ENCODE measurements around the gene LRRK1. TPM values are rescaled to one million over a fixed set of nuclear protein-coding genes. Genes with fewer than 3 reads are reported as not detected.

LRRK1 gene
- total RNA-seq, 1 donor from 2014 or later, result 4.8 TPM

DNA sequence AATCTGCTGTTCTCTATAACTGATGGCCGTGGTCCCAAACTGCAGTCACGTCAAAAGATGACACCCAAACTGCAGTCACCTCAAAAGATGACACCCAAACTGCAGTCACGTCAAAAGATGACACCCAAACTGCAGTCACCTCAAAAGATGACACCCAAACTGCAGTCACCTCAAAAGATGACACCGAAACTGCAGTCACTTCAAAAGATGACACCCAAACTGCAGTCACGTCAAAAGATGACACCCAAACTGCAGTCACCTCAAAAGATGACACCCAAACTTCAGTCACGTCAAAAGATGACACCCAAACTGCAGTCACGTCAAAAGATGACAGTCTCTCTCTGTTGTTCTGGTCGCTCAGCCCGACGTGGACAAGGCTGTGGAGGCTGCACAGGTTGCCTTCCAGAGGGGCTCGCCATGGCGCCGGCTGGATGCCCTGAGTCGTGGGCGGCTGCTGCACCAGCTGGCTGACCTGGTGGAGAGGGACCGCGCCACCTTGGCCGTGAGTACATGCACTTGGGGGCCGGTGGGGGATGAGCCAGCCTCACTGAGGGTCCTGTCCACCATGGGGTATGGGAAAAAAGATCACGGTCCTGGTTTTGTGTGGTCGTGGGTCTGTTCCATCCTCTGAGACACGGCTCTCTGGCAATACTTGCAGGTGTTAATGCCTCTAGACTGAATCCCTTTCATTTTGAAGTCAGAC, 31.8 kb upstream of the LRRK1 start:
- Mint-ChIP-seq H3K4me3 (ENCODE audit: unreplicated experiment) (no peak overlapping the region), H3K36me3 (ENCODE audit: low read depth, unreplicated experiment) (no peaks in the 10 kb centered on the region), H3K4me1 (ENCODE audit: unreplicated experiment) (peaks cover 4% of the 10 kb centered on the region), H3K27ac (ENCODE audit: unreplicated experiment) (no peak overlapping the region), H3K9me3 (ENCODE audit: unreplicated experiment) (no peaks in the 10 kb centered on the region), H3K27me3 (ENCODE audit: unreplicated experiment) (peaks cover 2% of the 10 kb centered on the region)
- no peak for DNase-seq (ENCODE audit: low spot score)
- no peak for TF ChIP-seq CTCF (IDR thresholded peaks at IDR 0.05; ENCODE audit: unreplicated experiment)

DNA sequence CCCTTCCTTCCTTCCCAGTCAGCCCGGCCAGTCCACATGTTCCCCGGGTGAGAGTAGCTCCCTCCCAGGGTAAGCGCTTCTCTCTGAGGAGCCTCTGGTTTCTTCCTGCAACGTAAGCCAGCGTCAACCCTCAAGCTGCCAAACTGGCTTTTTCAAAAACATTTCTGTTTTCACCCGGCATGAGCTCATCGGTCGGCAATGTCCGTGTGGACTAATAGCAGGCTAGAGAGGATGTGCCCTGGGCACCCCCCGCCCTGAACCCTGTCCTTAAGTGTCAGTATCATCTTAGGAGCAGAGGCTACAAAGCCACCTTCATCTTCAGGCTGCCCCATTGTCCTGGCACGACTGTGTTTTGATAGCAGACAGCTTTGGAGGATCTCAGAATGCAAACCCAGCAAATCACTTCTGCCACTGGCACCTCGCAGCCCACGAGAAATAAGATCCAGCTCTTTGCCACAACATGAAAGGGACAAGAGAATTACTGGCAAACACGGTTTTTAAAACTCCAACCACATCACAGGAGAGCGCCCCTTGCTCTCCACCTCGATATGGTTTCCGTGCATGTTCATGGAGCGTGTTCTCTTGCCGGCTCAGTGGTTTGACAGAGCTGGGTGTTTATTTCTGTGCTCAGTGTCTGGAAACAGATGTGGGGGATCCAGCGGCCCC, 29.6 kb upstream of the LRRK1 start:
- no peak overlapping the region for H3K27ac Mint-ChIP-seq (ENCODE audit: unreplicated experiment)
- H3K9me3 Mint-ChIP-seq (ENCODE audit: unreplicated experiment), result no peaks in the 10 kb centered on the region
- H3K4me3 Mint-ChIP-seq (ENCODE audit: unreplicated experiment), result no peak overlapping the region
- no peak for DNase-seq (ENCODE audit: low spot score)
- peaks cover 4% of the 10 kb centered on the region for H3K4me1 Mint-ChIP-seq (ENCODE audit: unreplicated experiment)
- H3K27me3 Mint-ChIP-seq (ENCODE audit: unreplicated experiment), result peaks cover 2% of the 10 kb centered on the region
- TF ChIP-seq CTCF (IDR thresholded peaks at IDR 0.05; ENCODE audit: unreplicated experiment), result no peak
- peaks cover 10% of the 10 kb centered on the region for H3K36me3 Mint-ChIP-seq (ENCODE audit: low read depth, unreplicated experiment)

DNA sequence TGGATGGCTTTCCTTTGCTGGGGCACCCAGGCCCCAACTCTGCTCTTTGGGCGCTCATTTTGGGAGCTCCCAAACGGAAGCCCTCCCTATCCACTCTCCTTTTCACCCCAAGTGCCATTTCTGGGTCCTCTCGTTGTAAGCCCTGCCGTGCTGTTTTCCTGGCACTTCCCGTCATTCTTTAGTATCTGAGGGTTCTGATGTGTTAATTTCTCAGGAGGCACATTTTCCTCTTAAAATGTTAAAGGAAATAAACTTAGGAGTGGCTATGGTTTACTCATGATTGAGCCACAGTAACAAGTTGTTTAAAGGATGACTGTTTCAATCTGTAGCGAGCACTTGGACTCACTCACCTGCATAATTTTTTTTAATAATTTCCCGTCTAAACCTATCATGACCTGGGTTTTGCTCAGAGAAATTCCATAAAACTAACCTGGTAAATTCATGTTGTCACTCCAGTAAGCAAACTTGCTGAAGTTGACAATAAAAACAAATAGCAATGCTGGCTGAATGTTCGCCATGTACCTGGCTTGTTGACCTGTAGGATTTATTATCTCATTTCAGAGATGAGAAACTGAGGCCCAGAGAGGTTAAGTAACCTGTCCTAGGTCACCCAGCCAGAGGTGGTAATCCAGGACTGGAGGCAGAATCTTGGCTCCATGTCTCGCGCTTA, 29.0 kb upstream of the LRRK1 start:
- peaks cover 2% of the 10 kb centered on the region for H3K27me3 Mint-ChIP-seq (ENCODE audit: unreplicated experiment)
- no peak overlapping the region for H3K27ac Mint-ChIP-seq (ENCODE audit: unreplicated experiment)
- H3K9me3 Mint-ChIP-seq (ENCODE audit: unreplicated experiment), result no peaks in the 10 kb centered on the region
- TF ChIP-seq CTCF (IDR thresholded peaks at IDR 0.05; ENCODE audit: unreplicated experiment), result no peak
- peaks cover 4% of the 10 kb centered on the region for H3K4me1 Mint-ChIP-seq (ENCODE audit: unreplicated experiment)
- H3K36me3 Mint-ChIP-seq (ENCODE audit: low read depth, unreplicated experiment), result peaks cover 14% of the 10 kb centered on the region
- H3K4me3 Mint-ChIP-seq (ENCODE audit: unreplicated experiment), result no peak overlapping the region
- no peak for DNase-seq (ENCODE audit: low spot score)

GRCh38 chr15:100890850-100891249, 28.3 kb upstream of the LRRK1 start:
- H3K9me3 Mint-ChIP-seq (ENCODE audit: unreplicated experiment), result no peaks in the 10 kb centered on the region
- no peak overlapping the region for H3K4me3 Mint-ChIP-seq (ENCODE audit: unreplicated experiment)
- no peak for TF ChIP-seq CTCF (IDR thresholded peaks at IDR 0.05; ENCODE audit: unreplicated experiment)
- peaks cover 14% of the 10 kb centered on the region for H3K36me3 Mint-ChIP-seq (ENCODE audit: low read depth, unreplicated experiment)
- DNase-seq (ENCODE audit: low spot score), result no peak
- H3K27me3 Mint-ChIP-seq (ENCODE audit: unreplicated experiment), result peaks cover 2% of the 10 kb centered on the region
- no peak overlapping the region for H3K27ac Mint-ChIP-seq (ENCODE audit: unreplicated experiment)
- H3K4me1 Mint-ChIP-seq (ENCODE audit: unreplicated experiment), result peaks cover 4% of the 10 kb centered on the region

All from endothelial cell (in vitro differentiated cells).